Calu3 (cell line): Measurements from ENCODE around the gene VPS52. TPM values are rescaled to one million over a fixed set of nuclear protein-coding genes. Genes with fewer than 3 reads are reported as not detected.
A peak's percentile ranks its signal among the peaks of the same experiment; 100 is the strongest.

Experiments
- BruUV-seq: library from RNA; stranded (reverse); fragments of 400-500 nt; replicated peaks from 2 replicates; lab custom pipeline; 2021; lab: Mats Ljungman, UMichigan
- CTCF ChIA-PET: fragments of 300-600 bp; sonication (Branson Sonifier 250); formaldehyde crosslinking; loops from one replicate; lab custom pipeline; 2022; ENCODE audit warnings: antibody characterized with exemption; lab: Charles Lee
- DNase-seq: peaks from one replicate; pipeline ENCODE4 v3.0.0; 2022
- H3K27ac Mint-ChIP-seq: one replicate; pipeline ENCODE4 v1.8.0; 2022; ENCODE audit warnings: mixed read lengths; ENCODE audit not compliant: unreplicated experiment
- H3K27me3 Mint-ChIP-seq: one replicate; pipeline ENCODE4 v1.8.0; 2022; ENCODE audit warnings: mixed read lengths; ENCODE audit not compliant: unreplicated experiment
- H3K36me3 Mint-ChIP-seq: one replicate; pipeline ENCODE4 v1.8.0; 2022; ENCODE audit warnings: mild to moderate bottlenecking, moderate library complexity, mixed read lengths; ENCODE audit not compliant: insufficient read depth, unreplicated experiment
- H3K4me1 Mint-ChIP-seq: one replicate; pipeline ENCODE4 v1.8.0; 2022; ENCODE audit warnings: mild to moderate bottlenecking, low read depth, mixed read lengths; ENCODE audit not compliant: unreplicated experiment
- H3K4me3 Mint-ChIP-seq: one replicate; pipeline ENCODE4 v1.8.0; 2022; ENCODE audit warnings: mild to moderate bottlenecking, low read depth, moderate library complexity, mixed read lengths; ENCODE audit not compliant: unreplicated experiment
- H3K9me3 Mint-ChIP-seq: one replicate; pipeline ENCODE4 v1.8.0; 2022; ENCODE audit warnings: low read depth, mixed read lengths; ENCODE audit not compliant: unreplicated experiment
- CTCF ChIP-seq: fragments of 200-600 bp; IDR thresholded peaks from one replicate; pipeline ENCODE4 v1.8.0; 2022; ENCODE audit warnings: antibody characterized with exemption; ENCODE audit not compliant: unreplicated experiment
- intact Hi-C: fragments of 100-400 bp; cut with micrococcal nuclease; formaldehyde crosslinking; loops from one replicate; pipeline ENCODE4 v1.10.0; 2022; ENCODE audit not compliant: unreplicated experiment
- total RNA-seq: library from RNA; stranded (reverse); gene quantifications from 2 replicates; pipeline ENCODE4 v1.2.3, GENCODE V29; 2022

The VPS52 gene
- total RNA-seq, 1 experiment from 2014 or later, result 99.7 TPM

GRCh38 chr6:33250731-33251130 lies 20.9 kb downstream of the VPS52 start:
- no TSS peak for BruUV-seq
- no peak for DNase-seq
- peaks cover 44% of the 10 kb centered on the region for H3K36me3 Mint-ChIP-seq
- H3K4me3 Mint-ChIP-seq, result peak overlapping the region; percentile 66
- intact Hi-C loops, result no loop called here
- no peak for TF ChIP-seq CTCF
- peaks cover 26% of the 10 kb centered on the region for H3K4me1 Mint-ChIP-seq
- no peaks in the 10 kb centered on the region for H3K9me3 Mint-ChIP-seq
- H3K27ac Mint-ChIP-seq, result peak overlapping the region; percentile 51
- CTCF ChIA-PET, result interaction anchor here (0.7 to 1.3 kb wide), 2 partner anchors 42 to 175 kb away, joined by 3 read pairs; partner anchors contain the start of genes HLA-DPB1 and RING1
- H3K27me3 Mint-ChIP-seq, result peaks cover 10% of the 10 kb centered on the region

- peaks cover 44% of the 10 kb centered on the region for H3K36me3 Mint-ChIP-seq
- CTCF ChIA-PET, result interaction anchor here (0.7 to 2.7 kb wide), 11 partner anchors 19 to 412 kb away, joined by 3 to 13 read pairs (median 5); partner anchors contain the start of genes RING1, RPS18, TAP2 and VPS52
- no peaks in the 10 kb centered on the region for H3K9me3 Mint-ChIP-seq
- DNase-seq, result no peak
- peaks cover 26% of the 10 kb centered on the region for H3K4me1 Mint-ChIP-seq
- peaks cover 11% of the 10 kb centered on the region for H3K27me3 Mint-ChIP-seq
- intact Hi-C loops, result loop anchor here (2.0 to 5.0 kb wide), 3 partner anchors 43 to 238 kb away; partner anchors contain the start of gene RING1
- peak overlapping the region; percentile 51 for H3K27ac Mint-ChIP-seq
- BruUV-seq, result TSS peak; percentile 59
- H3K4me3 Mint-ChIP-seq, result peak overlapping the region; percentile 66
- no peak for TF ChIP-seq CTCF
Measured at GRCh38 chr6:33249732-33250630, 21.7 kb downstream of the VPS52 start.

GRCh38 chr6:33248932-33249731 lies 22.5 kb downstream of the VPS52 start:
- BruUV-seq, result TSS peak; percentile 43
- peaks cover 11% of the 10 kb centered on the region for H3K27me3 Mint-ChIP-seq
- no peaks in the 10 kb centered on the region for H3K9me3 Mint-ChIP-seq
- peak overlapping the region; percentile 51 for H3K27ac Mint-ChIP-seq
- H3K4me3 Mint-ChIP-seq, result peak overlapping the region; percentile 66
- CTCF ChIA-PET, result interaction anchor here (0.7 to 2.7 kb wide), 21 partner anchors 10 to 1046 kb away, joined by 3 to 13 read pairs (median 5); partner anchors contain the start of genes RING1, RPS18, TAP2 and VPS52
- intact Hi-C loops, result loop anchor here (1.0 to 5.0 kb wide), 4 partner anchors 42 to 237 kb away; partner anchors contain the start of gene RING1
- TF ChIP-seq CTCF, result no peak
- peaks cover 26% of the 10 kb centered on the region for H3K4me1 Mint-ChIP-seq
- peak; percentile 97 for DNase-seq
- H3K36me3 Mint-ChIP-seq, result peaks cover 44% of the 10 kb centered on the region

GRCh38 chr6:33248643-33248931 lies 23.1 kb downstream of the VPS52 start:
- Mint-ChIP-seq H3K36me3 (peaks cover 44% of the 10 kb centered on the region), H3K27me3 (peaks cover 15% of the 10 kb centered on the region), H3K27ac (peak overlapping the region; percentile 51), H3K9me3 (no peaks in the 10 kb centered on the region), H3K4me3 (peak overlapping the region; percentile 66), H3K4me1 (peaks cover 26% of the 10 kb centered on the region)
- DNase-seq, result no peak
- intact Hi-C loops, result loop anchor here (1.0 to 5.0 kb wide), 4 partner anchors 41 to 236 kb away; partner anchors contain the start of gene RING1
- no TSS peak for BruUV-seq
- CTCF ChIA-PET, result interaction anchor here (0.7 to 2.7 kb wide), 26 partner anchors 10 to 1045 kb away, joined by 3 to 13 read pairs (median 4); partner anchors contain the start of genes RING1, RPS18 and VPS52
- TF ChIP-seq CTCF, result no peak
